HCT116 (cell line): Measurements from ENCODE around the gene HCN4.

ENCODE experiments used
- EZH2 ChIP-seq: fragments of 200-600 bp; sonication (generic); IDR thresholded peaks from 2 replicates; pipeline ENCODE4 v1.6.1; 2017; ENCODE audit warnings: antibody characterized with exemption, mixed run types
- EZH2phosphoT487 ChIP-seq: fragments of 200-600 bp; IDR thresholded peaks from 2 replicates; pipeline ENCODE4 v1.6.1; 2018; ENCODE audit warnings: antibody characterized with exemption, borderline replicate concordance
- POLR2A ChIP-seq: IDR thresholded peaks from 2 replicates; pipeline ENCODE4 v1.7.0; 2011; ENCODE audit warnings: borderline replicate concordance; ENCODE audit not compliant: insufficient read depth, insufficient read length; ENCODE audit errors: extremely low read depth
- POLR2AphosphoS5 ChIP-seq: IDR thresholded peaks from 2 replicates; pipeline ENCODE4 v1.6.1; 2011; ENCODE audit warnings: mild to moderate bottlenecking, low read depth, low read length, moderate library complexity
- RAD21 ChIP-seq: IDR thresholded peaks from 2 replicates; pipeline ENCODE4 v1.6.1; 2012; ENCODE audit warnings: low read depth, mild to moderate bottlenecking
- SP1 ChIP-seq: IDR thresholded peaks from 2 replicates; pipeline ENCODE4 v1.6.1; 2012; ENCODE audit warnings: low read depth
- ZFX ChIP-seq: fragments of 450-650 bp; IDR thresholded peaks from 2 replicates; pipeline ENCODE4 v1.6.1; 2017
- TF ChIP-seq, protein P1 (sequence below): IDR thresholded peaks from 2 replicates; pipeline ENCODE4 v1.6.1; 2012
- TF ChIP-seq, protein P2 (sequence below): IDR thresholded peaks from 2 replicates; pipeline ENCODE4 v1.6.1; 2012
- TF ChIP-seq, protein P3 (sequence below): IDR thresholded peaks from 2 replicates; pipeline ENCODE4 v1.6.1; 2012; ENCODE audit warnings: low read depth
- TF ChIP-seq, protein P4 (sequence below), 3 experiments: fragments of 200-600 bp in 1 of 3; sonication (generic) in 1 of 3; IDR thresholded peaks in 2 of 3; conservative IDR thresholded peaks in 1 of 3; 2 replicates each; pipeline ENCODE4 v1.5.1; 2012 to 2017; ENCODE audit warnings: low read depth in 2 of 3, low read length in 2 of 3, antibody characterized with exemption in 1 of 3, borderline replicate concordance in 1 of 3, control low read depth in 1 of 3, mild to moderate bottlenecking in 1 of 3, mixed read lengths in 1 of 3, mixed run types in 1 of 3, moderate library complexity in 1 of 3; ENCODE audit not compliant: insufficient read depth in 1 of 3

DNA sequence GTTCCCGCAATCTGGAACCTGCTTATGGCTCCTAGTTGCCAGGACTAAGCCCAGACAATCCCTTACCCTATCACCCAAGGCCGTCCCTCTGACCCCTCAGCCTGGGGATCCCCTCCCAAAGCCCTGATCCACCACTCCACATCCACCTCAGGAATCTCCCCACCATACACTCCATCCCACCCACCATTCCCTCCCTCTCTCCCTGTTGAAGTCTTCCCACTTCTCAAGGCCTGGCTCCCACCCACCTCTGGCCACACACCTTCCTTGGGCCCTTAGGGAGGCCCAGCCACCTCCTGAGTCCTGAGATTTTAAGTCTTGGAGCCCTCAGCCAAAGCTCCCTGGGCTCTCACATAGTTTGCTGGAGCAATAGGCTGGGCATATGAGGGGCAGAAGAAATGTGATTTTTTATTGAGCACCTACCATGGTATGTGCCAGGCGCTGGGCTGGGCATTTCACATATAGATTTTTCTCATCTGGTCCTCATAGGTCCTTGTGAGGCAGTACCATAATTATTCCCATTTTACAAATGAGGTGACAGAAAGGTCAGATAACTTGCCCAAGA is 48.1 kb downstream of the HCN4 start:
- TF ChIP-seq POLR2A (no peak), RAD21 (no peak), EZH2phosphoT487 (no peak), POLR2AphosphoS5 (no peak), SP1 (no peak), ZFX (no peak), EZH2 (no peak)
- TF ChIP-seq, protein P1, sequence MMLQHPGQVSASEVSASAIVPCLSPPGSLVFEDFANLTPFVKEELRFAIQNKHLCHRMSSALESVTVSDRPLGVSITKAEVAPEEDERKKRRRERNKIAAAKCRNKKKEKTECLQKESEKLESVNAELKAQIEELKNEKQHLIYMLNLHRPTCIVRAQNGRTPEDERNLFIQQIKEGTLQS = no peak
- TF ChIP-seq, protein P2, sequence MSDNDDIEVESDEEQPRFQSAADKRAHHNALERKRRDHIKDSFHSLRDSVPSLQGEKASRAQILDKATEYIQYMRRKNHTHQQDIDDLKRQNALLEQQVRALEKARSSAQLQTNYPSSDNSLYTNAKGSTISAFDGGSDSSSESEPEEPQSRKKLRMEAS = no peak
- TF ChIP-seq, protein P3, sequence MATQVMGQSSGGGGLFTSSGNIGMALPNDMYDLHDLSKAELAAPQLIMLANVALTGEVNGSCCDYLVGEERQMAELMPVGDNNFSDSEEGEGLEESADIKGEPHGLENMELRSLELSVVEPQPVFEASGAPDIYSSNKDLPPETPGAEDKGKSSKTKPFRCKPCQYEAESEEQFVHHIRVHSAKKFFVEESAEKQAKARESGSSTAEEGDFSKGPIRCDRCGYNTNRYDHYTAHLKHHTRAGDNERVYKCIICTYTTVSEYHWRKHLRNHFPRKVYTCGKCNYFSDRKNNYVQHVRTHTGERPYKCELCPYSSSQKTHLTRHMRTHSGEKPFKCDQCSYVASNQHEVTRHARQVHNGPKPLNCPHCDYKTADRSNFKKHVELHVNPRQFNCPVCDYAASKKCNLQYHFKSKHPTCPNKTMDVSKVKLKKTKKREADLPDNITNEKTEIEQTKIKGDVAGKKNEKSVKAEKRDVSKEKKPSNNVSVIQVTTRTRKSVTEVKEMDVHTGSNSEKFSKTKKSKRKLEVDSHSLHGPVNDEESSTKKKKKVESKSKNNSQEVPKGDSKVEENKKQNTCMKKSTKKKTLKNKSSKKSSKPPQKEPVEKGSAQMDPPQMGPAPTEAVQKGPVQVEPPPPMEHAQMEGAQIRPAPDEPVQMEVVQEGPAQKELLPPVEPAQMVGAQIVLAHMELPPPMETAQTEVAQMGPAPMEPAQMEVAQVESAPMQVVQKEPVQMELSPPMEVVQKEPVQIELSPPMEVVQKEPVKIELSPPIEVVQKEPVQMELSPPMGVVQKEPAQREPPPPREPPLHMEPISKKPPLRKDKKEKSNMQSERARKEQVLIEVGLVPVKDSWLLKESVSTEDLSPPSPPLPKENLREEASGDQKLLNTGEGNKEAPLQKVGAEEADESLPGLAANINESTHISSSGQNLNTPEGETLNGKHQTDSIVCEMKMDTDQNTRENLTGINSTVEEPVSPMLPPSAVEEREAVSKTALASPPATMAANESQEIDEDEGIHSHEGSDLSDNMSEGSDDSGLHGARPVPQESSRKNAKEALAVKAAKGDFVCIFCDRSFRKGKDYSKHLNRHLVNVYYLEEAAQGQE = no peak
- TF ChIP-seq, protein P4, sequence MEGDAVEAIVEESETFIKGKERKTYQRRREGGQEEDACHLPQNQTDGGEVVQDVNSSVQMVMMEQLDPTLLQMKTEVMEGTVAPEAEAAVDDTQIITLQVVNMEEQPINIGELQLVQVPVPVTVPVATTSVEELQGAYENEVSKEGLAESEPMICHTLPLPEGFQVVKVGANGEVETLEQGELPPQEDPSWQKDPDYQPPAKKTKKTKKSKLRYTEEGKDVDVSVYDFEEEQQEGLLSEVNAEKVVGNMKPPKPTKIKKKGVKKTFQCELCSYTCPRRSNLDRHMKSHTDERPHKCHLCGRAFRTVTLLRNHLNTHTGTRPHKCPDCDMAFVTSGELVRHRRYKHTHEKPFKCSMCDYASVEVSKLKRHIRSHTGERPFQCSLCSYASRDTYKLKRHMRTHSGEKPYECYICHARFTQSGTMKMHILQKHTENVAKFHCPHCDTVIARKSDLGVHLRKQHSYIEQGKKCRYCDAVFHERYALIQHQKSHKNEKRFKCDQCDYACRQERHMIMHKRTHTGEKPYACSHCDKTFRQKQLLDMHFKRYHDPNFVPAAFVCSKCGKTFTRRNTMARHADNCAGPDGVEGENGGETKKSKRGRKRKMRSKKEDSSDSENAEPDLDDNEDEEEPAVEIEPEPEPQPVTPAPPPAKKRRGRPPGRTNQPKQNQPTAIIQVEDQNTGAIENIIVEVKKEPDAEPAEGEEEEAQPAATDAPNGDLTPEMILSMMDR (IDR thresholded peaks at IDR 0.05 in 2 of 3, conservative IDR thresholded peaks at IDR 0.05 in 1 of 3; ENCODE audit: borderline replicate concordance in 1 of 3, insufficient read depth in 1 of 3, low read depth in 2 of 3, low read length in 2 of 3) = no peak
